ENCODE results near the gene RUNX2. TPM values are rescaled to one million over a fixed set of nuclear protein-coding genes. Genes with fewer than 3 reads are reported as not detected.

Gene RUNX2
- total and polyA plus RNA-seq, 9 of the 15 experiments (the other 6 are each of a cell fraction or from before 2014, with no cell fraction given) = 0.29 to 1.00 (median 0.43) TPM

- FAIRE-seq = no peak
- H3K4me1 ChIP-seq (replicated peaks in 1 of 2; ENCODE audit: control insufficient read depth in 2 of 2, insufficient read depth in 2 of 2, low read length in 2 of 2) = peaks cover 0 to 39% of the 10 kb centered on the region in 2 experiments
- POLR2A ChIA-PET = interaction anchor here (0.6 kb wide), 3 partner anchors 9 to 211 kb away, joined by 3 to 4 read pairs (median 3); no protein-coding TSS in a partner anchor
- TF ChIP-seq SRSF7 (optimal IDR thresholded peaks at IDR 0.05; ENCODE audit: low read depth, low read length) = no peak
- no peak for TF ChIP-seq NR2C2 (CRISPR knock-in tag; IDR thresholded peaks at IDR 0.05)
- TF ChIP-seq NR2C2 (tag; IDR thresholded peaks at IDR 0.05) = peak; percentile 44; the same call in 1 of the 2 replicates
- no peak for TF ChIP-seq NFE2L1 (tag; IDR thresholded peaks at IDR 0.05; ENCODE audit: borderline replicate concordance, low read depth)
- peak; percentile 73 for TF ChIP-seq NFE2 (IDR thresholded peaks at IDR 0.05; ENCODE audit: low read depth)
- no peak for TF ChIP-seq NR2C1 (IDR thresholded peaks at IDR 0.05)
- TF ChIP-seq NR2C1 (tag; IDR thresholded peaks at IDR 0.05) = 0 out of 2 replicates have a peak, but pooled peaks have one; percentile 13
- TF ChIP-seq PRDM10 (IDR thresholded peaks at IDR 0.05; ENCODE audit: partially characterized antibody) = no peak
- 0 out of 2 replicates have a peak, but pooled peaks have one; percentile 8 for TF ChIP-seq SMARCA4 (IDR thresholded peaks at IDR 0.05)
- TF ChIP-seq SMAD1 (IDR thresholded peaks at IDR 0.05; ENCODE audit: low read depth, low read length, partially characterized antibody) = no peak
- no peak for TF ChIP-seq MBD1 (CRISPR knock-in tag; IDR thresholded peaks at IDR 0.05)
- no peak for TF ChIP-seq USF2 (CRISPR knock-in tag; IDR thresholded peaks at IDR 0.05)
- no peak for TF ChIP-seq CBFA2T2 (conservative IDR thresholded peaks at IDR 0.05)
- no peak for TF ChIP-seq ZFX (CRISPR knock-in tag; IDR thresholded peaks at IDR 0.05)
- TF ChIP-seq FOXP4 (CRISPR knock-in tag; IDR thresholded peaks at IDR 0.05; ENCODE audit: borderline replicate concordance) = no peak
Measured at GRCh38 chr6:45439861-45440388, 111.8 kb downstream of the RUNX2 start.

More at GRCh38 chr6:45439861-45440388, 111.8 kb downstream of the RUNX2 start:
- Histone ChIP-seq H3K36me3 (ENCODE audit: control insufficient read depth, insufficient read depth, low read length) (no peaks in the 10 kb centered on the region), H3K4me2 (ENCODE audit: insufficient read depth, low read length) (peak overlapping the region; percentile 2; the same call in 1 of the 2 replicates), H3K27me3 (ENCODE audit: control insufficient read depth in 2 of 2, insufficient read depth in 2 of 2, low read length in 2 of 2) (no peaks in the 10 kb centered on the region), H3K27ac (ENCODE audit: extremely low read depth, low read depth, low read length) (peak overlapping the region; percentile 45; the same call in 1 of the 3 replicates), H4K20me1 (replicated peaks; ENCODE audit: control insufficient read depth, insufficient read depth, low read length) (no peaks in the 10 kb centered on the region), H3K9ac (ENCODE audit: insufficient read depth in 1 of 2, low read depth in 2 of 2, low read length in 2 of 2) (no peak overlapping the region), H3K79me2 (ENCODE audit: control insufficient read depth, insufficient read depth, low read length) (no peaks in the 10 kb centered on the region), H3K9me3 (replicated peaks; ENCODE audit: control insufficient read depth, insufficient read depth, low read depth, low read length) (no peaks in the 10 kb centered on the region), H2AFZ (ENCODE audit: low read depth, low read length) (peak overlapping the region; percentile 72), H3K9me1 (ENCODE audit: control insufficient read depth, insufficient read depth, low read length) (no peaks in the 10 kb centered on the region), H3K4me3 (no peak overlapping the region)
- intact Hi-C loops (cut with micrococcal nuclease) = no loop called here
- ATAC-seq (peak; percentile 7; the same call in 2 of the 3 replicates), DNase-seq (ENCODE audit: extremely low read depth in 1 of 4, low spot score in 3 of 4) (peak in 2 of 4 experiments; percentile 30 to 32)
- BruUV-seq (replicated peaks) = no TSS peak
- in situ Hi-C loops (cut with MboI) = no loop called here
- WGBS (ENCODE audit: insufficient coverage, low coverage, missing lambda C conversion rate) = 20% methylated on average over 6 of the region's 6 CpGs
- CTCF ChIA-PET (ENCODE audit: low intra/inter-chr PET ratio) = no interaction called here

Measured in K562 (cell line).